Middle frontal gyrus (tissue), 1 donor: ENCODE results near the gene NUDT1.

Experiments used
- DNase-seq: peaks from one replicate; pipeline ENCODE4 v3.0.0-alpha.2; 2015; ENCODE audit warnings: low spot score; ENCODE audit errors: extremely low spot score

The NUDT1 gene

GRCh38 chr7:2224491-2224928 is 17.5 kb upstream of the NUDT1 start:
- no peak for DNase-seq

GRCh38 chr7:2224934-2225333 is 17.1 kb upstream of the NUDT1 start:
- DNase-seq, result no peak

DNA sequence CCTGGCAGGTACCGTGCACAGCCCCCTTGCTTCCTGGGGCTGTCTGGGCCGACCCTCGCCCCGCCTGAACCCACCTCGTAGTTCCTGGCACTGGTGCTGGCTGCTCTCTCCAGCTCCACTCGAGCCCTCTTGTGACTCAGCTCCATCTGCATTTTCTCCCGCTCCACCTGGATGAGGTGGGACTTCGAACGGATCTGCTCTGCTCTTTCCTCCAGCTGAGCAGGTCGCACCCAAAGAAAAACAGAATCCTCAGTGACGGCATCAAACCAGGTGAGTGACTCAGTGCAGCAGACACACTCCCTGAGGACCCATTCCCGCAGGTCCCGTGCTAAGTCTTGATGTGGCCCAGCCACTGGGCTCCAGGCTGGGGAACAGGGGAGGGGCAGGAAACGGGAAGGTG is 16.7 kb upstream of the NUDT1 start:
- DNase-seq, result no peak

DNA sequence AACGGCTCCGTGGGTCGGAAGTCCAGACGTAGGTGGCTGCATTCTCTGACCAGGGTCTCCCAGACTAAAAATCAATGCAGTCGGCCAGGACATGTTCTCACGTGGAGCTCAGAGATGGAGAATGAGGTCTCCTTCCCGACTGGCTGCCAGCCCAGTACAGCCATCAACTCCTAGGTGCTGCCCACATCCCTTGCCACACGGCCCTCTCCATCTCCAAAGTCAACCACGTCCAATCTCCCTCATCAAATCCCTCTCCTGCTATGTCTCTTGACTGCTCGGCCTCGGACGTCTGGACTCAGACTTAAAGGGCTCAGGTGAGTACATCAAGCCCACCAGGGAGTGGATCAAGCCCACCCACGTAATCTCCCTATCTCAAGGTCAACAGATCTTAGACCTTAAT is 16.2 kb upstream of the NUDT1 start:
- no peak for DNase-seq

- no peak for DNase-seq
Measured at GRCh38 chr7:2227699-2228098, 14.3 kb upstream of the NUDT1 start.

- no peak for DNase-seq
Measured at GRCh38 chr7:2228921-2229320, 13.1 kb upstream of the NUDT1 start.

- no peak for DNase-seq
Measured at GRCh38 chr7:2229467-2229866, 12.6 kb upstream of the NUDT1 start.

DNA sequence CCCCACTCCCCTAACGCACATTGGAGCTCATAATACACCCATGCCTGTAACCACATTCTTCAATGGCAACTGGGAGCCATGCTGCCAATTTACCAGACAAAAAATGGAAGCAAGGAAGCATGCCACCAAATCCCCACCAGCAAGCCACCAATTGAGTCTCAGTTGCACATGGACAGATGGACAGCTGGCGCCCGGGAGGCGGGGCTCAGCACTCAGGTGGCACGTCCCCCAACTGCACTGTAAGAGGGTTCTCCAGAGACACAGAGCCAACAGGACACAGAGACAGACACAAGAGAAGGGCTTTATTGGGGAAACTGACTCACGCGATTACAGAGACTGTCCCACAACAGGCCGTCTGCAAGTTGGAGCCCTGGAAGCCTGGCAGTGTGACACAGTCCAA is 11.8 kb upstream of the NUDT1 start:
- no peak for DNase-seq

GRCh38 chr7:2230882-2231281 is 11.1 kb upstream of the NUDT1 start:
- DNase-seq, result no peak

DNA sequence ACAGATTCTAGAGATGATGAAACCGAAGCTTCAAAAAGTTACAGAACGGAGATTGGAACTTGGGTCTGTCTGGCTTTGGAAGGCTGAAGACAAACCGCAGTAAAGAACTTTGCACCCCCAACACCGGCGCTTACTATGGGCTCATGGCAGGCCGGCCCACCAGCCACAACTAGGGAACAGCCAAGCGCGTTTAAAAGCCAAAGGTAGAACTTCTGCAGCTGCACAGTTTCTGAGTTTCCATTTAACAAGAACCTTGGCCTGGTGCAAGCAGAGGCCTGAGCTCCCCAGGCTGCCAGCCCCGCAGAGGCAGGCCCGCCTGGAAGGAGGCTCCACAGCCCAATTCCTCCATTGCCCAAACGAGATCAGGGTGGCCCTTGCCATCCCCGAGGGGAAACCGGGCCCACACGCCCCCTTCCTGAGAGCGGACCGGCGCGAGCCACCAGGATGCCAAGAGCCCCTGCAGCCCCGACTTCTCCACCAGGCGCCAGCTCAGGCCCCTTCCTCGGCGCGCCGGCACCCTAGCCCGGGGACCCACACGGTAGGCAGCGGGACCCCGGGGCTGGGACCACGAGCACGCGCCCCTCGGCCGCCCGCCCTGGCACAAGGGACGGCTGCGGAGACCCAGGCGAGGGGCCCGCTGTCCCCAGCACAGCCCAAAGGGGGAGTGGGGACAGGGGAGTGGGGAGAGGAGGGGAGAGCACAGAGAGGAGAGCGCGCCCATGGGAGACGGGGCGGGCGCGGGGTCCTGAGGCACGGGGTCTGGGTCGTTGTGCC is 9.8 kb upstream of the NUDT1 start:
- no peak for DNase-seq

DNA sequence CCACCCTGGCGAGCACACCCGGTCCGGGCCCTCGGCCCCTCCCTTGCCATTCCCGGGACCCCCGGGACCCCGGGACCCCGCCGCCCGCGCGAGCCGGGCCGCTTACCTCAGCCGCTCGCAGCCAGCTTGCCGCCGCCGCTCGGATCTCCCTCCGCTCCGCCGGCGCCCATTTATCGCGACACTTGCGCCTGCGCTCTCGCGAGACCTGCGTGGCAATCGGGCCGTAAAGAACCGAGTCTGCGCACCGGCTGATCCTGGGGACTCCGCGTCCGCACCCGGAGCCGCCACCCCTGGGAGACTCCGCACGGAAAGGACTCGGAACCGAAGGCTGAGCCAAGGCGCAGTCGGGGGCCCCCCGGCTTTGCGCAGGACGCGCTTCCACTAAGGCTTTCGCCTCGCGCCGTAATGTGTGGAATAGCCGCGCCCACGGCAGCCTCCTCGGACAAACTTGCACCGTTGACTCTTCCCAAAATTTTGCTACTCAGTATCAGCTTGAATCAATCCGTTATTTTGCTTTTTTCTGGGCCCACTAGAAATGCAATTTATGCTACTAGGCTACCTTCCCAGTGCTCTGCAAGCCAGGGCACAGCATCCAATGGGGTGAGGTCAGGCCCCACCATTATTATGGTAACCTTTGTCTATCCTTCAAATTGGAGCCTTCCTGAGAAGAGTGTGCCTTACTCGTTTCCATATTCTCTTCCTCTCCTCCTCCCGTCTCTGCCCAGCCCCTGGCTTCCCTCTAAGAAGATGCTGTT is 9.1 kb upstream of the NUDT1 start, which contains the start of gene MAD1L1:
MAD1L1 (minus strand) TSS at position 180 of the 755 bp plus-strand sequence. CDS start 2,812 bp downstream, outside the sequence.
- DNase-seq, result peak; percentile 84

DNA sequence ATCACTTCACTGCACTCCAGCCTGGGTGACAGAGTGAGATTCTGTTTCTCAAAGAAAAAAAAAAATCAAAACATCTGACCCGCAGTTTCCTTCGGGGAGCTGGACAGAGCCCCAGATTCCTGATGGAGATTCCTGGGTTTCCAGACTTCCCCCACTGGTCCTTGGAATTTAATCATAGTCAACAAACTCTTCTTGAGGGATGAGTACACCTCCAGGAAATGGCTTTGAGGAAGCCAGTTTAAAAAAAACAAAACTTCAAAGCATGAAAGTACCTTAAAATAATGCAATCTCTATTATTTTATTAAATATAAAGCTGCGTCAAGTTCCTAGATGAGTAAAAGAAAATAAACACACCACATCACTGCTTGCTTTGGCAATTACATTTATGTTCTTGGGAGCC is 8.1 kb upstream of the NUDT1 start:
- no peak for DNase-seq

- DNase-seq, result peak; percentile 27
Measured at GRCh38 chr7:2237109-2237602, 4.9 kb upstream of the NUDT1 start.

- DNase-seq, result no peak
Measured at GRCh38 chr7:2239242-2239641, 2.8 kb upstream of the NUDT1 start.

DNA sequence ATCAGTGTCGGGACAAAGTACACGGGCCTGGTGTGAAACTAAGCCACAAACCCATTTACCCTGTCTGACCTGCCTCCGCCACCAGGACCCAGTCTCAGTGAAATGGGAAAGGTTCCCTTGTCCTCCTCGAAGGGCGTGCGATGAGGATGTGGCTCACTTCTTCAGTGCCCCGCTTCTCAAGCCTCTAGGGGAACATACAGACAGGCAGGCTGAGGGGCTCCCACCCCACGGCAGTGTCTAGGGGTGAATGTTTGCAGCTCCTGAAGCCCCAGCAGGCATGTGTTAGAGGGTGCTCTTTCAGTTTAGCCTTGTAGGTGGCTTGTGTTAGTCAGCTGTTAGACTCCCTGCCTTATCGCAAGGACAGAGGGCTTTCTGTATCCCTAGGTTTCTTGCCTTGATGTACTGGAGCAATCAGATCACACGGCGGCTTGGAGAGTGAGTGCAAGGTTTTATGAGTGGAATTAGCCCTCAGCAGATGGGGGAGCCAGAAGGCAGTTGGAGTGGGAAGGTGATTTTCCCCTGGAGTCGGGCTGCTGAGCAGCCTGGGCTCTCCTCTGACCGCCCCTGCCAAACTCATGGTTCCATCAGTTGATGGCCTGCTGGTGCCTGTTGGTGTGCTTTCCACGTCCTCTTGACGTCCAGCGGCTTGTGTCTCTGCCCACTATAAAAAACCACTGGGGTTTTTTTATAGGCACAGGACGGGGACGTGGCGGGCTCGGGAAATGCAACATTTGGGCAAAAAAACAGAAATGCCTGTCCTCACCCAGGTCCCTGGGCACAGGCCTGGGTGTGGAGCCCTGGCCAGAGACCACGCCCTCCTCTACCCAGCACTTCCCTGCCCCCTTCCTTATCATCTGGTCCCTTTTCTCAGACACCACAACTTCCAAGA is 759 bp downstream of the NUDT1 start:
- DNase-seq, result no peak

- no peak for DNase-seq
Measured at GRCh38 chr7:2243458-2243857, 1.4 kb downstream of the NUDT1 start.

GRCh38 chr7:2244404-2244995 is 2.5 kb downstream of the NUDT1 start:
- DNase-seq, result no peak

GRCh38 chr7:2245883-2246675 is 4.1 kb downstream of the NUDT1 start:
- no peak for DNase-seq

DNA sequence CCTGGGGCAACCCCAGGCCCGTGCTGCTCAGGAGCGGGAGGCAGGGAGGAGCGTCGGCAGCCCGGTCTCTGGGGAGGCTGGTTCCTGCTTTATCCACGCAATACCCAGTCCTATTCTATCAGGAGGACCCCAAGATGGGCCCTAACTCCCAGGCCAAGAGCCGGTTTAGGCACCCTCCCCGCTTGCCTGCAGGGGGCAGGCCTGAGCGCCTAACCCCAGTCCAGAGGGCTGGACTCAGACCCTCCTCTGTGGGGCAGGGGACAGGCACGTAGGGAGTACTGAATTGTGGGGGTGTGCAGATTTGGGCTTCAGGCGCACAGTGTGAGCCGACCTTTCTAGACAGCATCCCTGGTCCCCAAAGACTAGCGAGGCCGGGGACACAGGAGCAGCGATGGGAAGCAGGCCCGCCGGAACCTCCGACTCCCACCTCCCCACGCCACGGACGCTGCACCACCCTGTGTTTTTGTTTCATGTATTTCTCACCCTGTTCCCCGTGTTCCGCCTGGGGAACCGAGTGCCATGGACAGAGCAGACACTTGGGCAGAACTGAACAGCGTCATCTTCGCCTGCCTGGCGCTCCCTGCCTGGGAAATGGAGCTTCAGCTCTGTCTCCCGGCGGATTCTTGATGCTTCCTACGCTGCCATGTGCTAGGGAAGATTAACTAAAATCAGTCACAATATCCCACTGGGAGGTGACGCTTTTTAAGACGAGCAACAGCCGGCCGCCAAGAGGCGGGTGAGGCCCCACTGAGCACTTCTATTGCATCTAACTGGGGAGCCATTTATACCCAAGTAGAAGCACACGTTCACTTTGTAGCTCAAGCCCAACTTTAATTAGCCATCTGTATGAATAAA is 5.3 kb downstream of the NUDT1 start:
- no peak for DNase-seq
